Measurements from ENCODE around the gene ARHGEF28.

Gene ARHGEF28

GRCh38 chr5:73591698-73592501, 34.1 kb upstream of the ARHGEF28 start:
- DNase-seq (ENCODE audit: low read depth, low spot score) = no peak
- TF ChIP-seq, protein P1, sequence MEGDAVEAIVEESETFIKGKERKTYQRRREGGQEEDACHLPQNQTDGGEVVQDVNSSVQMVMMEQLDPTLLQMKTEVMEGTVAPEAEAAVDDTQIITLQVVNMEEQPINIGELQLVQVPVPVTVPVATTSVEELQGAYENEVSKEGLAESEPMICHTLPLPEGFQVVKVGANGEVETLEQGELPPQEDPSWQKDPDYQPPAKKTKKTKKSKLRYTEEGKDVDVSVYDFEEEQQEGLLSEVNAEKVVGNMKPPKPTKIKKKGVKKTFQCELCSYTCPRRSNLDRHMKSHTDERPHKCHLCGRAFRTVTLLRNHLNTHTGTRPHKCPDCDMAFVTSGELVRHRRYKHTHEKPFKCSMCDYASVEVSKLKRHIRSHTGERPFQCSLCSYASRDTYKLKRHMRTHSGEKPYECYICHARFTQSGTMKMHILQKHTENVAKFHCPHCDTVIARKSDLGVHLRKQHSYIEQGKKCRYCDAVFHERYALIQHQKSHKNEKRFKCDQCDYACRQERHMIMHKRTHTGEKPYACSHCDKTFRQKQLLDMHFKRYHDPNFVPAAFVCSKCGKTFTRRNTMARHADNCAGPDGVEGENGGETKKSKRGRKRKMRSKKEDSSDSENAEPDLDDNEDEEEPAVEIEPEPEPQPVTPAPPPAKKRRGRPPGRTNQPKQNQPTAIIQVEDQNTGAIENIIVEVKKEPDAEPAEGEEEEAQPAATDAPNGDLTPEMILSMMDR (IDR thresholded peaks at IDR 0.05; ENCODE audit: insufficient read depth, low read length, missing control alignments) = no peak
- no peak overlapping the region for H3K4me3 ChIP-seq (ENCODE audit: low read depth, low read length)
- CTCF ChIA-PET = interaction anchor here (0.6 to 15.2 kb wide), 61 partner anchors 8 to 1063 kb away, joined by 3 to 517 read pairs (median 5); partner anchors contain the start of genes ANKRA2, ARHGEF28 and UTP15
- POLR2A ChIA-PET = interaction anchor here (1.1 to 1.4 kb wide), 3 partner anchors 101 to 205 kb away, joined by 3 to 4 read pairs (median 4); no protein-coding TSS in a partner anchor

- H3K4me3 ChIP-seq (ENCODE audit: low read depth, low read length) = no peak overlapping the region
- ChIA-PET CTCF (interaction anchor here (1.3 to 15.2 kb wide), 11 partner anchors 11 to 1051 kb away, joined by 4 to 517 read pairs (median 13); partner anchors contain the start of gene ARHGEF28), POLR2A (no interaction called here)
- TF ChIP-seq, protein P1 (IDR thresholded peaks at IDR 0.05; ENCODE audit: insufficient read depth, low read length, missing control alignments) = no peak
- no peak for DNase-seq (ENCODE audit: low read depth, low spot score)
These were observed 33.4 kb upstream of the ARHGEF28 start for GRCh38 chr5:73592551-73592950.

DNA sequence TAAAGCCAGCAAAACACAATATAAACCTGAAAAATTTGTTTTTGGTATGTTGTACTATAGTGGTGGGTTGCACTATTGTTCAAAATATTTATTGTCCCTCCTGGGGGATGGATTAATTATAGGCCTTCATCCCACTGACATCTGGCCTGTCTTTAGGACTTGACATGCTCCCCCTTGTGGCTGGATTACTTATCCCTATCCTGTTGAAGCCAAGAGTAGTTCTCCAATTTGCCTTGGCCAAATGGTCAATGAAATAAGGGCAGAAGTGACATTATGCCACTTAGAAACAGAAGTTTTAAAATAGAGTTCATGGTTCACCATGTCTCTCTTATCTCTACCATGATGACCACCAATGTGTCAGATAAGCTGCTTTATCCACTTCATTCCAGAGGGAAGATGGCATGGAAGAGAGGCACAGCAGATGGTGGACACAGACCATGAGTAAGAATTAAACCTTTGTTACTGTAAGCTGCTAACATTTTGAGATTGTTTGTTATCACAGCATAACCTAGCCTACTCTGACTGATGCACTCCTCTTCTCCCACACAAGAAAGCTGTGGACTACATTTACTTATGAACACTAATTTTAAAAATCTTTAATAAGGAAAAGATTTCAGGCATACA, 29.2 kb upstream of the ARHGEF28 start:
- TF ChIP-seq, protein P1 (IDR thresholded peaks at IDR 0.05; ENCODE audit: insufficient read depth, low read length, missing control alignments) = peak; percentile 17
- POLR2A ChIA-PET = no interaction called here

DNA sequence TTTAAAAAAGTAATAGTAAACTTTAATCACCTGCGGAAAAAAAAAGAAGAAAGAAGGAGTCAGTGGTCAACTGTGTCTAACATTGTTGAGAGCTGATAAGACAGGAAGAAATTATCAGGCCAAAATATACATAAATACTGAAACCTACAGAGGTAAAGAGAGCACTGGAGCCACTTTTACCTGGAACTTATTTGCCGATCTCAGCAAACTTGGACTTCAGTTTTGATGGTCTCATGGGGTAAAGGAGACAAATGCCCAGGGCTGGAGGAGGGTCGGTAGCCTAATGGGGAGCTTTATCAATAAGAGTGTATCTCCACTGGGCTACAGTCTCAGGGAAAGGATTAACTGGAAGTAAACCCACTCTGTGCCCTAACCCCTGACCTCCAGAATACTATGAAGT, 26.6 kb upstream of the ARHGEF28 start:
- ChIA-PET POLR2A (no interaction called here), CTCF (interaction anchor here (0.7 to 15.2 kb wide), 4 partner anchors 9 to 1050 kb away, joined by 3 to 517 read pairs (median 7); no protein-coding TSS in a partner anchor)
- no peak for DNase-seq (ENCODE audit: low read depth, low spot score)
- no peak overlapping the region for H3K4me3 ChIP-seq (ENCODE audit: low read depth, low read length)
- TF ChIP-seq, protein P1 (IDR thresholded peaks at IDR 0.05; ENCODE audit: insufficient read depth, low read length, missing control alignments) = no peak

More for the DNA sequence above, 29.2 kb upstream of the ARHGEF28 start:
- no peak for DNase-seq (ENCODE audit: low read depth, low spot score)
- no peak overlapping the region for H3K4me3 ChIP-seq (ENCODE audit: low read depth, low read length)
- CTCF ChIA-PET = interaction anchor here (0.7 to 15.2 kb wide), 10 partner anchors 9 to 1053 kb away, joined by 3 to 517 read pairs (median 6); partner anchors contain the start of gene ARHGEF28

DNA sequence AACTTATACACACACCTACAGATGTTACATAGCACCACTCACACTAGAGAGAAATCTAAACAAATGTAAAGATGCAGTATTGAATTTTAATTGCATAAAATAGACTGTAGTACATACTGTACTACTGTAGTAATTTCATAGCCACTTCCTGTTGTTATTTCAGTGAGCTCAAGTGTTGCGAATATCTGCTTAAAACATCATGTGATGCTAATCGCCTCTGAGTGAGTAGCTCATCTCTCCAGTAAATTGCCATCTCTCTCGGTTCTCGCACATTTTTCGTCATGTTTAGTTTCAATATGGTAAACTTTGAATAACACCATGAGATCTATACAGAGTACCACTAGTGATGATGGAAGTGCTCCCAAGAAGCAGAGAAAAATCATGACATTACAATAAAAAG, 22.0 kb upstream of the ARHGEF28 start:
- TF ChIP-seq, protein P1 (IDR thresholded peaks at IDR 0.05; ENCODE audit: insufficient read depth, low read length, missing control alignments) = no peak
- POLR2A ChIA-PET = no interaction called here
- DNase-seq (ENCODE audit: low read depth, low spot score) = no peak
- CTCF ChIA-PET = interaction anchor here (0.8 to 4.6 kb wide), 4 partner anchors 13 to 192 kb away, joined by 3 to 19 read pairs (median 3); no protein-coding TSS in a partner anchor
- H3K4me3 ChIP-seq (ENCODE audit: low read depth, low read length) = no peak overlapping the region

Measured in AG04449 (cell line).